ENCODE data around the gene PFKFB1.
"Not testable (repeated sequence)": the region's sequence is repeated elsewhere in the genome, so short reads cannot be mapped to it uniquely, and the experiment has no call there.

PFKFB1 gene

GRCh38 chrX:54994668-54995351 lies 822 bp upstream of the PFKFB1 start:
- H3K4me3 ChIP-seq (ENCODE audit: low read depth, low read length): no peak overlapping the region
- TF ChIP-seq, protein P1, sequence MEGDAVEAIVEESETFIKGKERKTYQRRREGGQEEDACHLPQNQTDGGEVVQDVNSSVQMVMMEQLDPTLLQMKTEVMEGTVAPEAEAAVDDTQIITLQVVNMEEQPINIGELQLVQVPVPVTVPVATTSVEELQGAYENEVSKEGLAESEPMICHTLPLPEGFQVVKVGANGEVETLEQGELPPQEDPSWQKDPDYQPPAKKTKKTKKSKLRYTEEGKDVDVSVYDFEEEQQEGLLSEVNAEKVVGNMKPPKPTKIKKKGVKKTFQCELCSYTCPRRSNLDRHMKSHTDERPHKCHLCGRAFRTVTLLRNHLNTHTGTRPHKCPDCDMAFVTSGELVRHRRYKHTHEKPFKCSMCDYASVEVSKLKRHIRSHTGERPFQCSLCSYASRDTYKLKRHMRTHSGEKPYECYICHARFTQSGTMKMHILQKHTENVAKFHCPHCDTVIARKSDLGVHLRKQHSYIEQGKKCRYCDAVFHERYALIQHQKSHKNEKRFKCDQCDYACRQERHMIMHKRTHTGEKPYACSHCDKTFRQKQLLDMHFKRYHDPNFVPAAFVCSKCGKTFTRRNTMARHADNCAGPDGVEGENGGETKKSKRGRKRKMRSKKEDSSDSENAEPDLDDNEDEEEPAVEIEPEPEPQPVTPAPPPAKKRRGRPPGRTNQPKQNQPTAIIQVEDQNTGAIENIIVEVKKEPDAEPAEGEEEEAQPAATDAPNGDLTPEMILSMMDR (IDR thresholded peaks at IDR 0.05; ENCODE audit: control insufficient read depth, extremely low read depth, insufficient read depth): no peak
- DNase-seq (ENCODE audit: low read depth): no peak

DNA sequence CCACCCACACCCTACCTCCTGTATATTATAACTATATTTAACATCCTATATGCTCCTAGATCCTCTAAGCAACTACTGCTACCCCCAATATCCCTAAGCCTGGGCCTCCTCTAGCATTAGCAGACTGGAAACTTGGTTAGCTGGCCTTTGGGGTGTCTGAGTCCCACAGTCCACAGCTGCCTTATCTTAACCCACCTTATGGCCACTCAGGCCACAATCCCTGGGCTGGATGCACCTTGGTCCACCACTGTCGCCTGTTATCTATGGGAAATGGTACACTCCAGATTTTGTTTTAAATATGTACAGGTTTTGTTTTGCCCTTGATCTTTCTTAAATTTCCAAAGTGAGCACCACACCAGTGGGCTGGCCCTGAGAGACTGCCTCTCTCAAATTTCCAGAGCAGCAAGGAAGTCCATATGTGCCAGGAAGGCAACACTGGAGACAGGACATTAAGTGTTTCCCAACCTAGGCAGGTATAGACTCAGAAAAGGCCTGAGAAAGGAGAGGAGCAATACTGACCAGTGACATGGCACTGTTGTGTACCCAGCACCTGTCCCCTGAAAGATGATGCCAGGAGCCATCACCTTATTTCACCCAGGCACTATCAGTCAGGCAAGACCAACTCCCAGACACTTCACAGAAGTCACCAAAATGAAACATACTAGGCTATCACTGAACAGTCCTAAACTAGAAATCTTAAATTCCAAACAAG lies 921 bp downstream of the PFKFB1 start:
- TF ChIP-seq, protein P1 (IDR thresholded peaks at IDR 0.05; ENCODE audit: control insufficient read depth, extremely low read depth, insufficient read depth): no peak
- no peak overlapping the region for H3K4me3 ChIP-seq (ENCODE audit: low read depth, low read length)
- no peak for DNase-seq (ENCODE audit: low read depth)

GRCh38 chrX:54991706-54992105 lies 2.3 kb downstream of the PFKFB1 start:
- H3K4me3 ChIP-seq (ENCODE audit: low read depth, low read length): no peak overlapping the region
- DNase-seq (ENCODE audit: low read depth): no peak
- TF ChIP-seq, protein P1 (IDR thresholded peaks at IDR 0.05; ENCODE audit: control insufficient read depth, extremely low read depth, insufficient read depth): no peak

DNA sequence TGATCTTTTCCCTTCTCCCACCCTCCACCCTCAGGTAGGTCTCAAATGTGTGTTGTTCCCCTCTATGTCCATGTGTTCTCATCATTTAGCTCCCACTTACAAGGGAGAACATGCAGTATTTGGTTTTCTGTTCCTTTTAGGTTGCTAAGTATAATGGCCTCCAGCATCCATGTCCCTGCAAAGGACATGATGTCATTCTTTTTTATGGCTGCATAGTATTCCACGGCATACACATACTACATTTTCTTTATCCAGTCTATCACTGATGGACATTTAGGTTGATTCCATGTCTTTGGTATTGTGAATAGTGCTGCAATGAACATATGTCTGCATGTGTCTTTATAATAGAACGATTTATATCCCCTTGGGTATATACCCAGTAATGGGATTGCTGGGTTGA lies 10.7 kb downstream of the PFKFB1 start:
- H3K4me3 ChIP-seq (ENCODE audit: low read depth, low read length); DNase-seq (ENCODE audit: low read depth): not testable (repeated sequence)

DNA sequence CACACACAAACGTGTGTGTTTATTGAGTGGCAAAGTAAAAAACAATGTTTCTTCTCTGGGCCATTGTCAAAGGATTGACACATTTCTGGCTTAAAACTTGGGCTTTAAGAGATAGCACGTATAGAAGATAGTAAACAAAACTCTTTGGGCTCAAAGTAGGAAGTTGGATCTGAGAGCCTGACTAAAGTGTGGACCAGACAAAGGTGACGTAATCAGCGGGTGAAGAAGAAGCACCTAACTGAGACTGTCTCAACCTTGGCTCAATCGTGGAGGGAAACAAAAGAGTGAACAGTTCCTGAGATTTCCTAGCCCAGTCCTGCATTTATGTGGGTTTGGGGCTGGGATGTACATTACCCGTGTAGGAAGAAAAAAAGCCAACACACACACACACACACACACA lies 13.7 kb downstream of the PFKFB1 start:
- no peak overlapping the region for H3K4me3 ChIP-seq (ENCODE audit: low read depth, low read length)
- TF ChIP-seq, protein P1 (IDR thresholded peaks at IDR 0.05; ENCODE audit: control insufficient read depth, extremely low read depth, insufficient read depth): no peak
- no peak for DNase-seq (ENCODE audit: low read depth)

DNA sequence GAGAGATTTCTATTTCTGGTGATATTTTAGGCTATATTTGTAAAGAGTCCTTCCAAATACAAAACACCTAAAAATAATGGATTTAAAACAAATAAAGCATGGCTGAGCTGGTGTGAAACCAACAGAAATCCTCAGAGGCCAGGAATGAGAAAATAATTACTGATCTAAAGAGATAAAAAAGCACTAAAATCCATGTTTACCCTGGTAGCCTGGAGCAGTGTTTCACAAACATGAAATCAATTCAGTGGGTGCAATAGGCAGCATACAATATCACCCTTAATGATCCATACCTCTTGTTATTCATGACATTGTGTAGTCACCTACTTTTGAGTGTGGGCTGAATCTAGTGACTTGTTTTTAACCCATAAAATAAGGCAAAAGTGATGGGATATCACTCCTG lies 14.6 kb downstream of the PFKFB1 start:
- H3K4me3 ChIP-seq (ENCODE audit: low read depth, low read length): no peak overlapping the region
- TF ChIP-seq, protein P1 (IDR thresholded peaks at IDR 0.05; ENCODE audit: control insufficient read depth, extremely low read depth, insufficient read depth): no peak
- no peak for DNase-seq (ENCODE audit: low read depth)

- no peak for DNase-seq (ENCODE audit: low read depth)
- TF ChIP-seq, protein P1 (IDR thresholded peaks at IDR 0.05; ENCODE audit: control insufficient read depth, extremely low read depth, insufficient read depth): no peak
- no peak overlapping the region for H3K4me3 ChIP-seq (ENCODE audit: low read depth, low read length)
Observed at GRCh38 chrX:54978448-54978847, 15.5 kb downstream of the PFKFB1 start.
